Astrocyte (in vitro differentiated cells and primary cell): Measurements from ENCODE around the gene KCNQ4. TPM values are rescaled to one million over a fixed set of nuclear protein-coding genes. Genes with fewer than 3 reads are reported as not detected.

Experiments used
- DNase-seq: peaks from one replicate; pipeline ENCODE4 v3.0.0-alpha.2; 2010; ENCODE audit warnings: low read depth
- FAIRE-seq: peaks from 2 replicates; lab custom pipeline; 2011; peaks lifted over from hg19 to GRCh38; lab: Jason Lieb, UNC
- H2AFZ ChIP-seq: 2 replicates; pipeline ENCODE4 v1.6.0; 2012; ENCODE audit warnings: low read depth, low read length, inconsistent platforms
- H3K27ac ChIP-seq: 2 replicates; pipeline ENCODE4 v1.5.1; 2011; ENCODE audit warnings: low read depth, low read length, inconsistent platforms
- H3K27me3 ChIP-seq: 2 replicates; pipeline ENCODE4 v1.6.0; 2011; ENCODE audit warnings: low read length, inconsistent platforms; ENCODE audit not compliant: insufficient read depth
- H3K36me3 ChIP-seq: 2 replicates; pipeline ENCODE4 v1.5.1; 2011; ENCODE audit warnings: low read length, inconsistent platforms; ENCODE audit not compliant: insufficient read depth
- H3K4me1 ChIP-seq: 2 replicates; pipeline ENCODE4 v1.5.1; 2011; ENCODE audit warnings: low read length, inconsistent platforms; ENCODE audit not compliant: insufficient read depth
- H3K4me2 ChIP-seq: 2 replicates; pipeline ENCODE4 v1.6.0; 2012; ENCODE audit warnings: low read length, inconsistent platforms
- H3K4me3 ChIP-seq: 2 replicates; pipeline ENCODE4 v1.5.1; 2011; ENCODE audit warnings: low read depth, mild to moderate bottlenecking, low read length, inconsistent platforms; ENCODE audit not compliant: insufficient read depth
- H3K79me2 ChIP-seq: 2 replicates; pipeline ENCODE4 v1.6.0; 2012; ENCODE audit warnings: mild to moderate bottlenecking, low read length, inconsistent platforms; ENCODE audit not compliant: insufficient read depth
- H3K9ac ChIP-seq: 2 replicates; pipeline ENCODE4 v1.6.0; 2012; ENCODE audit warnings: mild to moderate bottlenecking, low read length, inconsistent platforms
- H3K9me3 ChIP-seq: 2 replicates; pipeline ENCODE4 v1.5.1; 2012; ENCODE audit warnings: low read depth, mild to moderate bottlenecking, low read length, inconsistent platforms; ENCODE audit not compliant: insufficient read depth
- H4K20me1 ChIP-seq: 2 replicates; pipeline ENCODE4 v1.6.0; 2012; ENCODE audit warnings: low read length, inconsistent platforms; ENCODE audit not compliant: insufficient read depth
- H3K27ac Mint-ChIP-seq: one replicate; pipeline ENCODE4 v1.8.0; 2021; ENCODE audit warnings: mild to moderate bottlenecking, mixed read lengths; ENCODE audit not compliant: unreplicated experiment
- H3K27me3 Mint-ChIP-seq: one replicate; pipeline ENCODE4 v1.8.0; 2021; ENCODE audit warnings: low read depth, mixed read lengths; ENCODE audit not compliant: unreplicated experiment
- H3K36me3 Mint-ChIP-seq: one replicate; pipeline ENCODE4 v1.8.0; 2021; ENCODE audit warnings: low read depth, mixed read lengths; ENCODE audit not compliant: unreplicated experiment
- H3K4me1 Mint-ChIP-seq: one replicate; pipeline ENCODE4 v1.8.0; 2021; ENCODE audit warnings: low read depth, mixed read lengths; ENCODE audit not compliant: unreplicated experiment
- H3K4me3 Mint-ChIP-seq: one replicate; pipeline ENCODE4 v1.8.0; 2021; ENCODE audit warnings: mild to moderate bottlenecking, moderate library complexity, mixed read lengths; ENCODE audit not compliant: unreplicated experiment
- H3K9me3 Mint-ChIP-seq: one replicate; pipeline ENCODE4 v1.8.0; 2021; ENCODE audit warnings: mild to moderate bottlenecking, mixed read lengths; ENCODE audit not compliant: unreplicated experiment
- CTCF ChIP-seq: IDR thresholded peaks from 2 replicates; pipeline ENCODE4 v1.5.1; 2011; ENCODE audit warnings: low read depth, mild to moderate bottlenecking, inconsistent platforms, low read length, moderate library complexity; ENCODE audit not compliant: insufficient read depth
- EZH2 ChIP-seq: IDR thresholded peaks from 2 replicates; pipeline ENCODE4 v1.6.1; 2012; ENCODE audit warnings: mild to moderate bottlenecking, low read length, inconsistent platforms; ENCODE audit not compliant: insufficient read depth
- total RNA-seq: library from RNA; stranded (reverse); gene quantifications from 2 replicates; pipeline ENCODE4 v1.2.1, GENCODE V29; 2021

KCNQ4 gene
- total RNA-seq, 1 donor from 2014 or later = 0.89 TPM

GRCh38 chr1:40801742-40802077, 18.1 kb downstream of the KCNQ4 start:
- Mint-ChIP-seq H3K4me3 (peak overlapping the region; percentile 69), H3K27ac (no peak overlapping the region), H3K4me1 (peaks cover 3% of the 10 kb centered on the region), H3K27me3 (peaks cover 46% of the 10 kb centered on the region), H3K9me3 (peaks cover 4% of the 10 kb centered on the region), H3K36me3 (no peaks in the 10 kb centered on the region)
- Histone ChIP-seq H3K27ac (no peak overlapping the region), H3K9me3 (no peaks in the 10 kb centered on the region), H3K27me3 (peaks cover 6% of the 10 kb centered on the region), H2AFZ (peak overlapping the region; percentile 78), H3K4me2 (peak overlapping the region; percentile 90), H3K4me3 (peak overlapping the region; percentile 60), H3K36me3 (no peaks in the 10 kb centered on the region), H3K79me2 (no peaks in the 10 kb centered on the region), H4K20me1 (no peaks in the 10 kb centered on the region), H3K9ac (peak overlapping the region; percentile 58), H3K4me1 (peaks cover 7% of the 10 kb centered on the region)
- no peak for FAIRE-seq
- no peak for TF ChIP-seq CTCF
- TF ChIP-seq EZH2 = no peak
- no peak for DNase-seq

GRCh38 chr1:40802078-40802741, 18.6 kb downstream of the KCNQ4 start:
- no peak overlapping the region for H3K27ac ChIP-seq

More at GRCh38 chr1:40802078-40802741, 18.6 kb downstream of the KCNQ4 start:
- Mint-ChIP-seq H3K36me3 (no peaks in the 10 kb centered on the region), H3K9me3 (peaks cover 4% of the 10 kb centered on the region), H3K4me1 (peaks cover 6% of the 10 kb centered on the region), H3K4me3 (peak overlapping the region; percentile 69), H3K27ac (no peak overlapping the region), H3K27me3 (peaks cover 42% of the 10 kb centered on the region)
- H4K20me1 ChIP-seq = no peaks in the 10 kb centered on the region
- peak overlapping the region; percentile 90 for H3K4me2 ChIP-seq
- TF ChIP-seq CTCF (no peak), EZH2 (no peak)
- FAIRE-seq = no peak
- peak; percentile 43 for DNase-seq
- H3K9me3 ChIP-seq = no peaks in the 10 kb centered on the region
- peaks cover 7% of the 10 kb centered on the region for H3K4me1 ChIP-seq
- H3K79me2 ChIP-seq = no peaks in the 10 kb centered on the region
- H3K4me3 ChIP-seq = peak overlapping the region; percentile 60
- peaks cover 6% of the 10 kb centered on the region for H3K27me3 ChIP-seq
- H3K9ac ChIP-seq = peak overlapping the region; percentile 58
- peak overlapping the region; percentile 78 for H2AFZ ChIP-seq
- no peaks in the 10 kb centered on the region for H3K36me3 ChIP-seq
